HG03378 (cell line): Measurements from ENCODE around the gene NPAS3.

Experiments used
- ATAC-seq: cut with Tn5 transposase; IDR thresholded peaks from one replicate; pipeline ENCODE4 v1.9.1; 2021; ENCODE audit warnings: mild to moderate bottlenecking, moderate library complexity; ENCODE audit not compliant: unreplicated experiment

Gene NPAS3

GRCh38 chr14:33241331-33241730, 302.7 kb downstream of the NPAS3 start:
- ATAC-seq: no peak

- no peak for ATAC-seq
Measured at GRCh38 chr14:33249233-33249820, 310.6 kb downstream of the NPAS3 start.

- ATAC-seq: no peak
Measured at GRCh38 chr14:33250963-33251362, 312.3 kb downstream of the NPAS3 start.

GRCh38 chr14:33254342-33254741, 315.7 kb downstream of the NPAS3 start:
- ATAC-seq: no peak

GRCh38 chr14:33254861-33255395, 316.2 kb downstream of the NPAS3 start:
- ATAC-seq: no peak

GRCh38 chr14:33257796-33258195, 319.1 kb downstream of the NPAS3 start:
- ATAC-seq: no peak

GRCh38 chr14:33259764-33260163, 321.1 kb downstream of the NPAS3 start:
- ATAC-seq: no peak

GRCh38 chr14:33271216-33271615, 332.5 kb downstream of the NPAS3 start:
- ATAC-seq: no peak

GRCh38 chr14:33271891-33272290, 333.2 kb downstream of the NPAS3 start:
- no peak for ATAC-seq

- ATAC-seq: no peak
Measured at GRCh38 chr14:33273978-33274377, 335.3 kb downstream of the NPAS3 start.

GRCh38 chr14:33275879-33276278, 337.2 kb downstream of the NPAS3 start:
- ATAC-seq: no peak

- ATAC-seq: no peak
Measured at GRCh38 chr14:33279865-33280264, 341.2 kb downstream of the NPAS3 start.

- no peak for ATAC-seq
Measured at GRCh38 chr14:33280646-33281045, 342.0 kb downstream of the NPAS3 start.

- no peak for ATAC-seq
Measured at GRCh38 chr14:33282331-33283230, 343.9 kb downstream of the NPAS3 start.

- no peak for ATAC-seq
Measured at GRCh38 chr14:33285902-33286700, 347.4 kb downstream of the NPAS3 start.

- ATAC-seq: no peak
Measured at GRCh38 chr14:33287189-33287588, 348.5 kb downstream of the NPAS3 start.

- ATAC-seq: no peak
Measured at GRCh38 chr14:33290641-33291040, 352.0 kb downstream of the NPAS3 start.

GRCh38 chr14:33291529-33292104, 352.9 kb downstream of the NPAS3 start:
- no peak for ATAC-seq

GRCh38 chr14:33294419-33294818, 355.7 kb downstream of the NPAS3 start:
- no peak for ATAC-seq

- no peak for ATAC-seq
Measured at GRCh38 chr14:33297565-33297964, 358.9 kb downstream of the NPAS3 start.

- no peak for ATAC-seq
Measured at GRCh38 chr14:33307691-33308251, 369.1 kb downstream of the NPAS3 start.
